Osteocyte (in vitro differentiated cells): ENCODE measurements around the gene LCN2. TPM values are rescaled to one million over a fixed set of nuclear protein-coding genes. Genes with fewer than 3 reads are reported as not detected.

ENCODE experiments used
- DNase-seq: peaks from one replicate; pipeline ENCODE4 v3.0.0; 2021; ENCODE audit warnings: mixed read lengths; ENCODE audit not compliant: unreplicated experiment; ENCODE audit errors: extremely low spot score
- H3K27ac Mint-ChIP-seq: one replicate; pipeline ENCODE4 v1.8.0; 2021; ENCODE audit warnings: mild to moderate bottlenecking, mixed read lengths; ENCODE audit not compliant: unreplicated experiment
- H3K27me3 Mint-ChIP-seq: one replicate; pipeline ENCODE4 v1.8.0; 2021; ENCODE audit warnings: mixed read lengths; ENCODE audit not compliant: unreplicated experiment
- H3K36me3 Mint-ChIP-seq: one replicate; pipeline ENCODE4 v1.8.0; 2021; ENCODE audit warnings: mixed read lengths; ENCODE audit not compliant: unreplicated experiment
- H3K4me1 Mint-ChIP-seq: one replicate; pipeline ENCODE4 v1.8.0; 2021; ENCODE audit warnings: mixed read lengths; ENCODE audit not compliant: unreplicated experiment
- H3K4me3 Mint-ChIP-seq: one replicate; pipeline ENCODE4 v1.8.0; 2021; ENCODE audit warnings: mild to moderate bottlenecking, moderate library complexity, mixed read lengths; ENCODE audit not compliant: unreplicated experiment
- H3K9me3 Mint-ChIP-seq: one replicate; pipeline ENCODE4 v1.8.0; 2021; ENCODE audit warnings: mixed read lengths; ENCODE audit not compliant: unreplicated experiment
- CTCF ChIP-seq: fragments of 200-600 bp; sonication (generic); IDR thresholded peaks from 2 replicates; pipeline ENCODE4 v1.5.0; 2021; ENCODE audit warnings: antibody characterized with exemption, mild to moderate bottlenecking, moderate library complexity
- total RNA-seq: library from RNA; stranded (reverse); gene quantifications from 2 replicates; pipeline ENCODE4 v1.2.1, GENCODE V29; 2021

Gene LCN2
- total RNA-seq, 1 donor from 2014 or later: not detected

- Mint-ChIP-seq H3K4me1 (peaks cover 19% of the 10 kb centered on the region), H3K9me3 (no peaks in the 10 kb centered on the region), H3K27ac (no peak overlapping the region), H3K4me3 (no peak overlapping the region), H3K36me3 (peaks cover 47% of the 10 kb centered on the region), H3K27me3 (no peaks in the 10 kb centered on the region)
- no peak for TF ChIP-seq CTCF
- no peak for DNase-seq
These were observed 42.9 kb upstream of the LCN2 start for GRCh38 chr9:128106181-128106939.

- no peak for TF ChIP-seq CTCF
- DNase-seq: no peak
- H3K27me3 Mint-ChIP-seq: no peaks in the 10 kb centered on the region
- peaks cover 45% of the 10 kb centered on the region for H3K36me3 Mint-ChIP-seq
- no peaks in the 10 kb centered on the region for H3K9me3 Mint-ChIP-seq
- no peak overlapping the region for H3K27ac Mint-ChIP-seq
- peaks cover 17% of the 10 kb centered on the region for H3K4me1 Mint-ChIP-seq
- H3K4me3 Mint-ChIP-seq: no peak overlapping the region
These were observed 42.2 kb upstream of the LCN2 start for GRCh38 chr9:128106940-128107467.

GRCh38 chr9:128107468-128108268, 41.6 kb upstream of the LCN2 start:
- no peak for TF ChIP-seq CTCF
- H3K9me3 Mint-ChIP-seq: no peaks in the 10 kb centered on the region
- peaks cover 16% of the 10 kb centered on the region for H3K4me1 Mint-ChIP-seq
- no peak overlapping the region for H3K4me3 Mint-ChIP-seq
- H3K36me3 Mint-ChIP-seq: peaks cover 40% of the 10 kb centered on the region
- no peak overlapping the region for H3K27ac Mint-ChIP-seq
- H3K27me3 Mint-ChIP-seq: no peaks in the 10 kb centered on the region
- DNase-seq: no peak

- DNase-seq: no peak
- H3K27ac Mint-ChIP-seq: peak overlapping the region; percentile 23
- peaks cover 15% of the 10 kb centered on the region for H3K4me1 Mint-ChIP-seq
- H3K4me3 Mint-ChIP-seq: no peak overlapping the region
- H3K36me3 Mint-ChIP-seq: peaks cover 36% of the 10 kb centered on the region
- H3K9me3 Mint-ChIP-seq: no peaks in the 10 kb centered on the region
- TF ChIP-seq CTCF: no peak
- H3K27me3 Mint-ChIP-seq: no peaks in the 10 kb centered on the region
These were observed 40.8 kb upstream of the LCN2 start for GRCh38 chr9:128108269-128109049.
